BJ (cell line): ENCODE measurements around the gene PROM1. TPM values are rescaled to one million over a fixed set of nuclear protein-coding genes. Genes with fewer than 3 reads are reported as not detected.

ENCODE experiments used
- CTCF ChIA-PET: fragments of 350-600 bp; formaldehyde crosslinking; extraction: SDS; loops from one replicate; lab custom pipeline; 2021; ENCODE audit warnings: antibody characterized with exemption, inconsistent platforms; lab: Yijun Ruan, JAX
- POLR2A ChIA-PET: fragments of 300-600 bp; sonication (Branson Sonifier 250); formaldehyde crosslinking; extraction: SDS; loops from one replicate; lab custom pipeline; 2021; ENCODE audit warnings: antibody characterized with exemption; lab: Charles Lee
- DNase-seq: peaks from one replicate; pipeline ENCODE4 v3.0.0-alpha.2; 2011; ENCODE audit warnings: low read depth
- H3K27me3 ChIP-seq: 2 replicates; pipeline ENCODE4 v1.6.0; 2011; ENCODE audit warnings: low read length; ENCODE audit not compliant: control insufficient read depth, insufficient read depth
- H3K36me3 ChIP-seq: 2 replicates; pipeline ENCODE4 v1.5.1; 2011; ENCODE audit warnings: low read length; ENCODE audit not compliant: control insufficient read depth, insufficient read depth
- H3K4me3 ChIP-seq: 2 replicates; pipeline ENCODE4 v1.5.1; 2011; ENCODE audit warnings: low read depth, mild to moderate bottlenecking, control low read depth, low read length
- CTCF ChIP-seq: IDR thresholded peaks from 2 replicates; pipeline ENCODE4 v1.5.1; 2011; ENCODE audit warnings: low read depth, mild to moderate bottlenecking, control low read depth, inconsistent platforms, low read length, moderate library complexity; ENCODE audit not compliant: insufficient read depth
- polyA plus RNA-seq: library from polyadenylated mRNA; depleted of rRNA; stranded (reverse); fragments of >200 nt; gene quantifications from 2 replicates; pipeline ENCODE4 v1.2.3, GENCODE V29; 2011

Gene PROM1
- polyA plus RNA-seq, 1 experiment, result not detected

GRCh38 chr4:16116019-16116418 lies 32.2 kb upstream of the PROM1 start:
- no peak for TF ChIP-seq CTCF
- Histone ChIP-seq H3K36me3 (no peaks in the 10 kb centered on the region), H3K27me3 (0 out of 2 replicates have a peak, but pooled peaks cover 2% of the 10 kb centered on the region), H3K4me3 (no peak overlapping the region)
- no peak for DNase-seq
- POLR2A ChIA-PET, result no interaction called here
- CTCF ChIA-PET, result no interaction called here

- no peak for TF ChIP-seq CTCF
- ChIA-PET CTCF (no interaction called here), POLR2A (no interaction called here)
- DNase-seq, result no peak
- 0 out of 2 replicates have a peak, but pooled peaks cover 2% of the 10 kb centered on the region for H3K27me3 ChIP-seq
- H3K36me3 ChIP-seq, result no peaks in the 10 kb centered on the region
- no peak overlapping the region for H3K4me3 ChIP-seq
Measured at GRCh38 chr4:16114546-16114945, 30.7 kb upstream of the PROM1 start.

DNA sequence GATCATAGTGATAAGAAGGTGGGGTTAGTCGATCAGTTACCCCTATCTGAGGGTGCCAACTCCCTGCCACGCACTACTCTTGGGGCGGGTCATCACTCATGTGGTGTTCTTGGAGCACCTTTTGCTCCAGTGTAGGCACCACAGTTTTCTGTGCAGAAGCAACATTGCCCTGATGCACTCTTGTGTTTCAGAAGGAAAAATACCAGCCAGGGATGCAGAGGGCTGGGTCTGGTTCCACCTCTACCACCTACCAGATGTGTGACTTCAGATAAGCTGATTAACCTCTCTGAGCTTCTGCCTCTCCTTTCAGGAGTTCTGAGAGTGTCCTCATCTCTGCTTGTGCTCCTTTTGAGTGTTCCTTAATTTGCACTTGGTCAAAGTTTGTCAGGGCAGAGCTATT lies 29.9 kb upstream of the PROM1 start:
- Histone ChIP-seq H3K36me3 (no peaks in the 10 kb centered on the region), H3K27me3 (0 out of 2 replicates have a peak, but pooled peaks cover 2% of the 10 kb centered on the region), H3K4me3 (no peak overlapping the region)
- no peak for DNase-seq
- POLR2A ChIA-PET, result no interaction called here
- no peak for TF ChIP-seq CTCF
- CTCF ChIA-PET, result no interaction called here

GRCh38 chr4:16111533-16111932 lies 27.7 kb upstream of the PROM1 start:
- H3K36me3 ChIP-seq, result no peaks in the 10 kb centered on the region
- TF ChIP-seq CTCF, result no peak
- no peaks in the 10 kb centered on the region for H3K27me3 ChIP-seq
- no peak for DNase-seq
- H3K4me3 ChIP-seq, result no peak overlapping the region
- ChIA-PET POLR2A (no interaction called here), CTCF (no interaction called here)

DNA sequence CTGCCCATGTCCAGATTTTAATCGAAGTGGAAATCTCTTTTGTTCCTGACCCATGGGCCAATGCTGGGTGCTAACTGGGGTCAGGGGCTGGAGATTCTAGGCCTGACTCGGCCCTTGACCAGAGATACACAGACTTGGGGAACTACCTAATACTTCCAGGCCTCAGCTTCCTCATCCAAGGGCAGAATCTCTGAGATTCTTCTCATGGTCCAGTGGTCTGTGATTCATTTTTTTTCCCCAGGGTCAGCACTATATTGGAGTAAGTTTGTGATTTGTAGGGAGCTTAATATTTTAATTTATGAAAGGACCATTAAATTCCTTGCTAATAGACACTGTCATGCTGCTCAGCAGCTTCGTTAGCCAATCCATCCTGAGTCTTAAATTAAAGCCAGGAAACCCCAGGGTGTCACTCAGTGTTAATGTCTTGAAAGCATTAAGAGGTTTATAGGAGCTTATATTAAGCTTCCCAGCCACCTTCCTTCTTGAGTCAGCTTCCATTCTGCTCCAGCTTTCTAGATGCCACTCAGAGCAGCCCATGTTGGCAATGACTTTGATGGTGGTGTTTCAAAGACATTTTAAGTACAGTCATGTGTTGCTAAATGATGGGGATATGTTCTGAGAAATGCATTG lies 27.0 kb upstream of the PROM1 start:
- TF ChIP-seq CTCF, result no peak
- CTCF ChIA-PET, result no interaction called here

More for the DNA sequence above, 27.0 kb upstream of the PROM1 start:
- POLR2A ChIA-PET, result no interaction called here
- H3K27me3 ChIP-seq, result no peaks in the 10 kb centered on the region
- DNase-seq, result no peak
- no peak overlapping the region for H3K4me3 ChIP-seq
- no peaks in the 10 kb centered on the region for H3K36me3 ChIP-seq
